ENCODE results near the gene HDLBP.
"Not testable (repeated sequence)": the region's sequence is repeated elsewhere in the genome, so short reads cannot be mapped to it uniquely, and the experiment has no call there.

Gene HDLBP

DNA sequence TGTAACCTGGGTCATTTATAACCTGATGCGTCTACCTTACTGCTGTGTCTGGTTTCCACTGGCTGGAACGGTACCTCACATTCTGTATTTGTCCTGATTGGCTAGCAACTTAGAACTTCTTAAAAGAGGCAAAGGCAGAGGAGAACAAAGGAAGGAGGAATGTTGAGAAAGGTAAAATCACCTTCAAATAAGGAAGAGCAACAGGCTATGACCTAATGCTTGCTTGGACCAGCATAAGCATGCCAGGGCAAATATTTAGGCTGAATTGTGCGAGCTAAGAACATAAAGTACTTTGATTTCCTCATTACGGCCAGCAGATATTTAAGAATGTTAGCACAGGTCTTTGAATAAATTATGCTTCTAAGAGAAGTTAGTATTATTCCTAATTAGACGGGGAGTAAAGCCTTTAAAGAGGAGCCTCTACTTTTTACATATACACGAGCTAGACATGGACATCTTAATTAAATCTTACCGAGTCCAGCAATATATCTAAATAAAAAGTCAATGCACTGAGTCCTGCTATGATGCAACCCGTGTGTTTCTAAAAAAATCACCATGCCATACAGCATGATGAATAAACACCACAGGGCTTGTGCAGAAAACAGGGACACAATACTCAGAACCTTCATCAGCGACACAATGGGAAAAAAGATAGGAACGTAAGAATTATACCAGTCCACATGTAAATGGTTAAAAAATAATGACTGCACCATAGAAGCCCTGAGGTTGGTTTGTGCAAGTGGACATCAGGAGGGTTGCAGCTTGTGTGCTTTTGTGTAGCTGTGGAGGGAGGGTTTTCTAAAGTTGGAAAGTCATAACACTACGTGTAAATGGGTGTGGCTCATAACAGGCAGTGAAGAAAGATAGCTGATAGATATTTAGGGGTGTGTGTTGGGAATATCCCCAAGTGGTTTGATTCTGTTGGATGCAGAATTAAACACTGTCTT is 14.5 kb upstream of the HDLBP start:
- no peak for DNase-seq

DNA sequence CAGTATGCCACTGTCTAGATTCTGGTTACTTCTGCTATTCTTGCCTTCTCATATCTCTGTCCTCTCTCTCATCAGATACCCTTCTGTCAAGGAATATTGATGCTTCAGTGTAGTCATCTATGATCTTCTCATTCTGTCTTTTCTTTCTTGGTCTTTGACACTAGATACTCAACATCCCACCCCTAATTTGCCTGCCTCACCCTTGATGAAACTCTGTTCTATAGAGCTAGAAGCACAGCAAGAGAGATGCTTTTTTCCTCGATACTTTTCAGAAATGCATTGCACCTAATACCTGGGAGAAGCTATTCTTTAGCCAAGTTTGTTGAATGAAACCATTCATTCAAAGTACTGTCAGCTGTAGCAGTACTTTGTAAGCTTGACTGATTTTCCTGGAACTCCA is 9.8 kb upstream of the HDLBP start:
- no peak for DNase-seq

DNA sequence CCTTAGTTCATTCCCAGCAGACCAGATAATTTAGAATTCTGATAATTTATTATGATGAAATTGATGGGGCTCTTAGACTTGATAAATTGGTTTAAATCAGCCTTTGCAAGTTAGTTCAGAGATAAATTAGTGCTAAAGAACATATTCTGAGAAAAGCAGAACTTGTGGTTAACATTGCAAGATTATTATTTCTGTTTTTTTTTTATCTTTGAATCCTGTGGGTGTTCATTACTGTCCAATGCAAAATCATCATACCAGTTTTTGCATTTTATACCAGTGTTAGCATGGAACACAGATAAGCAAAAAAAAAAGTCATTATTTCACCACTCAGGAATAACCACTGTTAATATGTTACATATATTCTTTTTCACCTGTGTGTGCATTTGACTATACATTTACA is 9.3 kb upstream of the HDLBP start:
- no peak for DNase-seq

DNA sequence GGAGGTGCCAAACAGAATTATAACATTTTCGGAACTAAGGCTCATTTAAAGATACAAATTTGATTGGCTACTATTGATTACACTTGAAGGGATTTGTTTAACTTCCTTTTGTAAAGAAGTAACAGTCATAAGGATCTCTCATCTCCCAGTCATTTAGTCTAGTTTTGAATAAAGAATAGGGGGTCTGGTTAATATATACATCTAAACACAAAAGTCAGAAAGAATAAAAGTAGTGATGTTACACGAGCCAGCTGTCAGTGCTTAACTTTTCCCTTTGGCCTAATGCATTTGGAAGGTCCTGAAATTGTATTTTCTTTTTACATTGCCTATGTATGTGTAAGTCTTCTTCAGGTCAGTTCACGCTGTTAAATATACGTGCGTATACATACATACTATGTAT is 8.3 kb upstream of the HDLBP start:
- DNase-seq = no peak

DNA sequence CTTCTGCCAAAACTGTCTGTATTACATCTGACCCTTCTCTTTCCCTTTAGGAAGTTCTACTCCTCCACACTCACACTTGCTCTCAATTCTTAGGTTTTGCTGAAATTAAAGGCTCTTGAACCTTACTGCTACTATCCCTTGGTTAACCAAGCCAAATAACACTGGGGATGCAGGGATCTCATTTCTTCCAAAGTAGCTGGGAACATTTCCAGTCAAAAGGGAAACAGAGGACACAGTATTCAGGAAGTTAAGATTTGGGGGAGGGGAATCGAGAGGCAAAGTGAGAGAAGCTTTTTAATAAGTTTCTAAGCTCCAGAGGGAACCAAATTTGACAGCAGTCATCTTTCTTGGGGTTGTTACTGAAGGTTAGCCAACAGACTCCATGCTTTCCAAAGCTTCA is 6.4 kb upstream of the HDLBP start:
- no peak for DNase-seq

DNA sequence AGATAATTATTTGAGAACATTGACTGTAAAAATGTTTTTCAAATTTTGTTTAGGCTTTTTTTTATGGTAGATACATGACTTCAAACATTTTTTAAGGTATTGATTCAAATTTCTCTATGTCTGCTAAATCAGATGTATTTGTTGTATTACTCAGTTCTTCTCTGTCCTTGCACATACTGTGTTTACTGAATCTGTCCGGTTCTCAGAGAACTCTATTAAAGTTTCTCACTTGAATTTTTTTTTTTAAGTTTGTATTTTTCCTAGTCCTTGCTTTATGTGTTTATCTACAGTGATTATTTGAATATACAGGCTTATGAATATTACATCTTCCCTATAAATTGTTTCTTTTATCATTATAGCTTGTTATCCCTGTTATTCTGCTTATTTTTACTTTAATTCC is 5.6 kb upstream of the HDLBP start:
- no peak for DNase-seq

DNA sequence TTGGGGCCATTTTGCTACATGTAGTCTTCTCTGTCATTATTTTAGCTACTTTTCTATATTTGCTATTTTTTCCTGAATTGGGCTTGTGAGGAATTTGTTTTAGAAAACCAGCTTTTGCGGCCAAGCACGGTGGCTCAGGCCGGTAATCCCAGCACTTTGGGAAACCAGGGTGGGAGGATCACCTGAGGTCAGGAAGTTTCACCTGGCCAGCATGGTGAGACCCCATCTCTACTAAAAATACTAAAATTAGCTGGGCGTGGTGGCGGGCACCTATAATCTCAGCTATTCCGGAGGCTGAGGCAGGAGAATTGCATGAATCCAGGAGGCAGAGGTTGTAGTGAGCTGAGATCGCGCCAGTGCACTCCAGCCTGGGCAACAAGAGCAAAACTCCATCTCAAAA is 4.9 kb upstream of the HDLBP start:
- DNase-seq = no peak

DNA sequence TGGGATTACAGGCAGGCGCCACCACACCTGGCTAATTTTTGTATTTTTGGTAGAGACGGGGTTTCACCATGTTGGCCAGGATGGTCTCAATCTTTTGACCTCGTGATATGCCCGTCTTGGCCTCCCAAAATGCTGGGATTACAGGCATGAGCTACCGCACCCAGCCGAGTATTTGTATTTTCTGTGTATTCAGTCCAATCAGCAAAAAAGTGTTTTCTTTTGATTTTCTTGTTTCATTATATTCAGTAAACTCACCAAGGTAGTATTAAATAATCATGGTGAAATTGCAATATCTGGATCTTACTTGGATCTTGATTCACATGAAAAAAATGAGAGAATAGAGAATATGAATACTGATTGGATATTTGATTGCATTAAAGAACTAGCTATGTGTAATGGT is 3.4 kb upstream of the HDLBP start:
- DNase-seq = not testable (repeated sequence)

DNA sequence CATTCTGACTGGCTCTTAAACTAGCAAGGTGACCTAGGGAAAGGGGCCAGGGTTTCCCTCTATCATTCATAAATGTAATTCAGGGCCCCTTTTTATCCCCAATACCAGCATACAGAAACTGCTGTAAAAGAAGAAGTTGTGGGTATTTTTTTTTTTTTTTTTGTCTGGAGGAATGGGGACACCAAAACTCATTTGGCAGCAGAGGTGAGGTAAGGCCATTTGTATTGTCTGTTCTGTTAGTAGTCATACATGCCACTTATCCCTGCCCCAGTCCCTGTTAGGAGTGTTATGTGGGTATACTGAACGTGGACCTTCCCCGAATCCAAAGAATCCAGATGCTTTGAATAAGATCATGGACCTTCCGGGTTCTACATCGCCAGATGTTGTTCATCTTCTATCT is 1.9 kb upstream of the HDLBP start:
- no peak for DNase-seq

DNA sequence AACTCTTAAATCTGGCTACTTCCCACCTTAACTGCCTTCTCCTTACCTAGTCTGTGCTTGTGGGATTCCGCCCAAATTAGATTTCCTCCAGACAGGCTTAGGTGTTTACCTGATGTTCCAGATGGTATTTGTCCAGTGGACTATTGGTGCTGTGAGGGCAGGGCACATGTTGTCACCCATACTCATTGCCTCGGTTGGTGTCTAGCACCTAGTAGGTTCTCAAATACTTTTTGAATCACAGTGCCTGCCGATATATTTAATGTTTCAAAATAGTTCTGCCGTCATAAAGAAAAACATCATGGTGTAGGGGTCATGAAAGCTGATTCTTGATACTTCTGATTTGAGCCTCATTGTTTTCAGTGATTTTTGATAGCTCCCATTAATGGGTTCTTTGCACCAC is 1.4 kb upstream of the HDLBP start:
- no peak for DNase-seq

DNA sequence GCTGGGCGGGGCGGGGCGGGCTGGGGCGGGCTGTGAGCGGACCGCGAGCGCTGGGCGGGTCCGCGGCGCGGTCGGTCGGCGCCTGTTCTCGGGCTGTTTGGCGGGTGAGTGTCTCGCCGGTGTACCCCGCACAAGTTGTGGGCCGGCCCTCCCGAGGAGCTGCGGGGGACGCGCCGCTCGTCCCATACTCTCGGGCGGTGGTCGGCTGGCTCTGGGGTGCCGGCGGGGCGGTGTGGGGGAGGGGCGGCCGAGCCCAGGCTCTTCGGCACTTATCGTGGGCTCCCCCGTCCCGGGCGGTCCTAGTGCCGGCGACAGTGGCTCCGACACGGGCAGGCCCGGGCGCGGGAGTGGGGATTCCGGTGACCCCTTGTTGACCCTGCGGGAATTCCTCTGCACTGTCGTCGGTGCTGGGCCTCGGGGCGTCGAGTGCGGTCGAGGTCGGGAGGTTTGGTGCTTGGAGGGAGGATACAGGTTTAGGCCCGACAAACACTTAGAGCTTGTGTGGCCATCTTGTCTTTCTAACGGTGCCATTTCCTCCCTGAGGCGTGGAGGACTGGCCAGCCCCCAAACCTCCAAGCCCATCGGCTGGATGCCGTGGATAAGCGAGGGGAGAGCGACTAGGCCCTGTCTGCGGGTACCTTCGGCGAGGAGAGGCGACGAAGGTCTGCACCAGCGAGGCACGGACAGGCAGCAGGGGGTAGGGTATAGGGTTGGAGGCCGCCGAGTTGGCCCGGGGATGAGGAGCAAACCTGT is 583 bp upstream of the HDLBP start, which contains the start of gene SEPTIN2:
TSS of gene SEPTIN2 (plus strand) at position 47 of the 753 bp plus-strand sequence. CDS start 8,308 bp downstream, outside the sequence.
- no peak for DNase-seq

DNA sequence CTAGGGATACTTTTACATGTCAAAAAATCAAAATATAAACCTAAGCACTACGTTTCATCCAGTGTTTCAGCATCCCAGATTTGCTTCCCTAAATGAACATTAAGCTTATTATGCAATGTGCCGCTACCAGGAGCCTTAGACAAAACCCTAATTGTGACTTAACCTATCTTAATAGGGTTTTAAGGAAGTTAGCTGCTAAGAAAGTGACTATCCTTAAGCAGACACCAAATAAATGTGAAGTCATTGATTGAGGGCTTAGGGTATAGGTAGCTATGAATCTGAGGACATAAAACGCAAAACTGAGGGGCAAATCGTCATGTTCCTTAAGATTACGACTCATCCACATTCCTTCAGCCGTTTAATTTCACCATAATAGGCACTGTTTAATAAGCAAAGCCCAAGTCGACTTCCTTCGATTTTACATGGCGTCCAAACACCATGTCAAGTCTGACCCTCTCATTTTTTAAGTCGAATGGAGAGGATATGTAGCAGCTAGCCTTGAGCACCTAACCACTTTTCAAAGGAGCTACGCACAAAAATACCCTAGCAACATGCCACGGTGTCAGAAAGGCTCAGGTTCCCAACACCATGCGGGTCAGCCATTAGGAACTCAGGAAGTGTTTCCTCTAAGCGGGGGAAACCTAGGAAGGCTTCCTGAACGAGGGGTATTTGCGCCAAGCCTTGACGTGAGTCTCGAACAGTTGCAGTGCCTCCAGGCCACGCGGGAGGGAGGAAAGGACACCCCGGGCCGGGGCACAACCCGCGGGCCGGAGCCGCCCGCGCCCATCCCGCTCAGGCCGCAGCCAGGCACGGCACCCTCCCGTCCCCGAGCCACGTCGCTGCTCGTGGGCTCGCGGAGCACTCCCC is 1.0 kb downstream of the HDLBP start:
- no peak for DNase-seq

DNA sequence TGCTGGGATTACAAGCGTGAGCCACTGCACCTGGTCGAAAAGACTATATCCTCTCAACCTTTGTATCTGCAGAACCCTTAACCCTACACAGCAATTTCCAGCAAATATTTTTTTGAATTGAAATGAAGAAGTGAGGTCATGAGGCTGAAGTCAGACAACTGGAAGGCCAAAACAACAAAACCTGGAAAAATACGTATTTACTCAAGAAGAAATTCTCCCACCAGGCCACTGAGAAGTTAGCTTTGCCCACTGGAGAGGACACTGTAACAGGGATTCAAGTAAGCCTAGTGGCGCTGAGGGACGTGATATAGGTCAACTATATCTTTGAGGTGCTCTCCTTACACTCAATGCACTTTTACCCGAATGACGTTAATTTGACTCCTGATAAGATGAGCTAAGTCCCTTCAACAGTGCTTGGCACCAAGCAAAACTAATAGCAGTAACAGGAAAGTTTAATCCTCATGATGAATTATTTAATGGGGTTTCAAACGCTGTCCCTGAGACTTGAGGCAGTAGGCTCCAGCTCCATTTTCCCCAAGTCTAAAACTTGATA is 1.9 kb downstream of the HDLBP start:
- no peak for DNase-seq

DNA sequence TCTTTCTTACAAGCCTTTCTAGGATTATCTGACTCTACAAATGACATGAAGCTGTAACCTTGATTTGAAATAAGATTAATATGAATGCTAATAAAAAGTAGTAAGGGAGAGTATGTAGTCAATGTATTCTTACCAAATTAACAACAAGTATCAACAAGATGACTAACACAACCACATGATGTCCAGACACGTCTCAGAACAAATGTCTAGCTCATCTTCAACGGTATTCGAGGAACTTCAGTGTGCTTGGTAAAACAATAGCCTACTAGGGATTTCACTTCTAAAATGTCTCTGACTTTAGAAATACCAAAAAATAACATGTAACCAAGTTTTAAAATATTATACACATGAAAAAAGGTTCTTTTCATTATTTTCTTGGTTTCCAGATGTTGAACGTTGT is 3.4 kb downstream of the HDLBP start:
- DNase-seq = no peak

DNA sequence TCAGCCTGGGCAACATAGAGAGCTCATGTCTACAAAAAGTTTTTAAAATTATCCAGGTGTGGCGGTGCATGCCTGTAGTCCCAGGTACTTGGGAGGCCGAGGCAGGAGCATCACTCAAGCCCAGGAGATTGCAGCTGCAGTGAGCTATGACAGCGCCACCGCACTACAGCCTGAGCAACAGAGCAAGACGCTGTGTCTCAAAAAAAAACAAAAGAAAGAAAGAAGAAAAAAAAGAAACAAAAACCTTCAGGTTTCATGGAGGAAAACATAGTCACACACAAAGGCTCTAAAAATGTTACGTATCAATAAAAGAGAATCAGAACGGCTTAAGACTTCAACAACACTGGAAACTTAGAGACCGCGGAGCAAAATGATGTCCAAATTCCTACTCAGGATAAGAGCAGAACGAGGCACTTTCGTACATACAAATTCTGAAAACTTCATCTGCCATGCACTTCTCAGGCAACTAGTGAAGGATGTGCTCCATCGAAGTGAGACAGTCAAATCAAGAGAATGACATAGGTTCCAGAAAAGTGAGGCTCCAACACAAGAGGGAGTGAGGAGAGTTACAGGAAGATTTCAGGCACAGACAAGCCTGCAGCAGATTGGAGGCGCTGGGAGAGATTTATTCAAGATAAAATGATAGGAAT is 4.4 kb downstream of the HDLBP start:
- no peak for DNase-seq

DNA sequence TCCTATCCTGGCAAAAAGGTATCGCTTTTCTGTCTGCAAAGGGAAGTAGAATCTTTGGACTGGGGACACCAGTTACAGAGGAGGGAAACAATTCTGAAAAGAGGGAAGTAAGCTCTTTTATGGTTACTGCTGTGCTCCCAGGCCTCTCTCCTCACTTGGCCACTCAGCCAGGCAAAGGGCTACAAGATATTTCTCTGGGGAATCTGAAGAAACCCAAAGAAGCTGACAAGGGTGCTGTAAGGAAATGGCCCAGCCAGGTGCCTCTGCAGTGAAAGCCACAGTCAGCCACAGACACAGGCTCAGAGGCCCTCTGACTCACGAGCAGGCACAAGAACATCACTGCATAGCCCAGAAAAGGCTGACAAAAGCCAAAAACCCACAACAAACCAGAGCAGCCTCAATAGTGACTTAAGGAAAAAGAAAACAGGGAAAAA is 5.8 kb downstream of the HDLBP start:
- DNase-seq = no peak

DNA sequence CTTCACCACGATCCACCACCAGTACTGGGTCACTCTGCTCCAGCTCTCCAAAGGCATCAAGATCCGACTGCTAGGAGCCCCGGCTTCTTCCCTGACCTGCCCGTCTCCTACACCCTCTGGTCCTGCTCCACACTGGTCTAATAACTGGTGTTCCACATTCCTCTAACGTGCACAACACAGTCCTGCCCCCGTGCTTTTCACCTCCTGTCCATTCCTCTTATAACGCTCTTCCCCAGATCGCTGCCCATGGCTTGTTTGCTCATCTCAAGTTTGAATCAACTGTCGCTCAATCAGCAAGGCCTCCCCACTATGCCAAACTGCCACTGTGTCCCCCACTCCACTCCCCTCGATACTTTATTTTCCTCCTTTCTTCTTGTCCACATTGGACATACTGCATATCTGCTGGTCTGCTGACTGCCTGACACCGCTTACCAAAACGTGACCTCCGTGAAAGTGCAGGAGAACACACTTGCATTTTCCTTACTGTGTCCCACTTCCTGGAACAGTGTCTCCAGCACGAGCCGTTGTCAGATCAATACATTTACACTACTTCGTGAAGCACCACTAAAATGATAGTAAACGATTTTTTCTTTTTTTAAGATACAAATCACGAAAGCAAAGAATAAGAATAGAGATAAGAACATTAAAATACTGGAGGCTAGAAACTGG is 6.5 kb downstream of the HDLBP start:
- DNase-seq = no peak

DNA sequence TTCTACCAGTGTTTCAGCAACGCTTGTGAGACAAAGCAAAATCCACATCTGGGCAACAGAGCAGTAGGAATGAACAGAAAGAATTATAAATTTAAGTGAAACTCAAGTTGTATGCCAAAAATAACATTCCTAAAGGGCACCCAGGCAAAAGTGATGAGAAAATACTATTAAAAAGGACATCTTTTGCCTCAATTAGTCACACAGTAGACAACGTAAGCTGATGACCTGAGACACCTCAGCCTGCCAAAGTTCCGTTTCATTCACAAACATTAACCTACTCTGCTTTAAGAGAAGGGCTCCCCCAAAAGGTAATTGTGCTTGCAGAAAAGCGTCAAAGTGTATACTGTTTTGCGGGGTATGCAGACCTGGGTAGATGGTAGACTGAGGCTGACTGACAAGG is 7.2 kb downstream of the HDLBP start:
- DNase-seq = no peak

DNA sequence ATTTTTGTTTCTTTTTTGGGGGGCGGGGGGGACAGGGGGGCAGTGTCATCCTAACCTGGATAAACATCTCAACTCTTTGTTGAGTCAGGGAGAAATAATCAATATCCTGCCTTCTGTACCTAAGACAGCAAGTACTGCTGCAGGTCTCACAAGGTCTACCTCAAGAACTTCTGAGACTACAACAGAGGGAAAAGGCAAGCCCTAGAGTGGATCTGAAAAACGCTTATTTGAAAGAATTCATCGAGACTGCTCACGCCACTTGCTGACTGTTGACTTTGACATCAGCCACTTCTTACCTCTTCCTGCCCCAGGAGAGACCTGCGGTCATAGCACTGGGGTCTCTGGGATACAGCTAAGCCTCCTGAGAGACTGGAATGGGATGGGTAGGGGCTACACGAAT is 8.4 kb downstream of the HDLBP start:
- no peak for DNase-seq

DNA sequence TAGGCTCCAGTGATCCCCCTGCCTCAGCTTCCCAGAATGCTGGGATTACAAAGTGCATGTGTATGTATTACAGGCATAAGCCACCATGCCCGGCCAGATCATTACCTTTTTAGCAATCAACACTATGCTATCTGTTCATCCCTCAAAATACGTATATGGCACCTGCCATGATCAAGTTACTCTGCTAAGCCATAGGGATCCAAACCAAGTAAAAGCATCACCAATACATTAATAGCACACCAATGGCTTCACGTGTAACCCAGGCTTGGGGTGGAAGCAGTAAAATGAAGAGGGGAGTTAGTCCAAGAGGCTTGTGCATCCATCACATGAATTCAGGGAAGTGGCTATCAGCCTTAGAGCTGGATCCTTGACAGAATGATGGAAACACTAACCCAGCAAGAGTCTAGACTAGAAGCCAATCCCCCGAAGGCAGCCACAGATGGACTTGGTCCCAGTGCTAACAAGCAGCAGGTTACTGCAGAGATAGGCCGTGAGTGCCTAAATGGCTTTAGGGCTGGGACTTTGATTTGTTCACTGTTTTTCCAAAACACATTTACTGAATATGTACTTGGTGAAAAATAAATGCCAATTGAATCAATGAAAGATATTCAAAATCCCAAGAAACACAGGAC is 11.3 kb downstream of the HDLBP start:
- no peak for DNase-seq

Measured in NCI-H1436 (cell line).